Measurements from ENCODE around the gene GATA5.

Gene GATA5

GRCh38 chr20:62475772-62476055 is at the start of gene GATA5:
TSS of gene GATA5 (minus strand) at chr20:62475995. CDS start at chr20:62475521, 474 bp downstream.
- no peak for DNase-seq (ENCODE audit: low read depth)

- DNase-seq (ENCODE audit: low read depth), result no peak
Observed at GRCh38 chr20:62525014-62525413, 49.2 kb upstream of the GATA5 start.

GRCh38 chr20:62524505-62524911 is 48.7 kb upstream of the GATA5 start:
- no peak for DNase-seq (ENCODE audit: low read depth)

- peak; percentile 38 for DNase-seq (ENCODE audit: low read depth)
Observed at GRCh38 chr20:62523473-62524203, 47.8 kb upstream of the GATA5 start.

- no peak for DNase-seq (ENCODE audit: low read depth)
Observed at GRCh38 chr20:62522748-62523396, 47.1 kb upstream of the GATA5 start.

GRCh38 chr20:62519826-62520225 is 44.0 kb upstream of the GATA5 start:
- no peak for DNase-seq (ENCODE audit: low read depth)

- DNase-seq (ENCODE audit: low read depth), result no peak
Observed at GRCh38 chr20:62518911-62519310, 43.1 kb upstream of the GATA5 start.

GRCh38 chr20:62517901-62518610 is 42.3 kb upstream of the GATA5 start:
- no peak for DNase-seq (ENCODE audit: low read depth)

GRCh38 chr20:62517168-62517567 is 41.4 kb upstream of the GATA5 start:
- DNase-seq (ENCODE audit: low read depth), result no peak

- DNase-seq (ENCODE audit: low read depth), result no peak
Observed at GRCh38 chr20:62516338-62516737, 40.5 kb upstream of the GATA5 start.

- no peak for DNase-seq (ENCODE audit: low read depth)
Observed at GRCh38 chr20:62515826-62516225, 40.0 kb upstream of the GATA5 start.

GRCh38 chr20:62515280-62515679 is 39.5 kb upstream of the GATA5 start:
- no peak for DNase-seq (ENCODE audit: low read depth)

- DNase-seq (ENCODE audit: low read depth), result no peak
Observed at GRCh38 chr20:62513991-62514390, 38.2 kb upstream of the GATA5 start.

GRCh38 chr20:62511915-62512610 is 36.3 kb upstream of the GATA5 start:
- DNase-seq (ENCODE audit: low read depth), result no peak

- DNase-seq (ENCODE audit: low read depth), result no peak
Observed at GRCh38 chr20:62511300-62511914, 35.6 kb upstream of the GATA5 start.

- DNase-seq (ENCODE audit: low read depth), result no peak
Observed at GRCh38 chr20:62508641-62509051, 32.9 kb upstream of the GATA5 start.

GRCh38 chr20:62507991-62508640 is 32.3 kb upstream of the GATA5 start:
- no peak for DNase-seq (ENCODE audit: low read depth)

GRCh38 chr20:62507323-62507722 is 31.5 kb upstream of the GATA5 start:
- DNase-seq (ENCODE audit: low read depth), result no peak

GRCh38 chr20:62506791-62507190 is 31.0 kb upstream of the GATA5 start:
- DNase-seq (ENCODE audit: low read depth), result no peak

- DNase-seq (ENCODE audit: low read depth), result no peak
Observed at GRCh38 chr20:62506087-62506486, 30.3 kb upstream of the GATA5 start.

GRCh38 chr20:62505337-62506045 is 29.7 kb upstream of the GATA5 start:
- DNase-seq (ENCODE audit: low read depth), result no peak

Data from activated T-cell treated with anti-CD3 and anti-CD28 coated beads for 1 hour (primary cell).